Measurements from ENCODE around the gene NRL.
A peak's percentile ranks its signal among the peaks of the same experiment; 100 is the strongest.

Gene NRL

DNA sequence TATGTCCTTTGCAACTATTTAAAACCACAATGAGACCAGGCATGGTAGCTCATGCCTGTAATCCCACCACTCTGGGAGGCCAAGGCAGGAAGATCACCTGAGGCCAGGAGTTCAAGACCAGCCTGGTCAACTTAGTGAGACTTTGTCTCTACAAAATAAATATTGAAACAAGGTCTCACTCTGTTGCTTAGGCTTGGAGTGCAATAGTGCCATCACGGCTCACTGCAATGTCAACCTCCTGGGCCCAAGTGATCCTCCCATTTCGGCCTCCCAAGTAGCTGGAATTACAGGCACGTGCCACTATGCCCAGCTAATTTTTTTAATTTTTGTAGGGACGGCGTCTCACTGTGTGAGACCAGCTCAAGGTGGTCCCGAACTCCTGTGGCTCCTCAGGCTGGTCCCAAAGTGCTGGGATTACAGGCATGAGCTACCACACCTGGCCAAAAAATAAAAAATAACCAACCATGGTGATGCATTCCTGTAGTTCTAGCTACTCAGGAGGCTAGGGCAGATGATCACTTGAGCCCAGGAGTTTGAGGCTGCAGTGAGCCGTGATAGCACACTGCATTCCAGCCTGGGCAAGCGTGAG, 14.8 kb upstream of the NRL start:
- no peak overlapping the region for H3K4me3 ChIP-seq
- peaks cover 5% of the 10 kb centered on the region; the same call in 1 of the 2 replicates for H3K36me3 ChIP-seq
- H4K20me1 ChIP-seq = no peaks in the 10 kb centered on the region
- no peak for TF ChIP-seq Cebpa-rat (IDR thresholded peaks at IDR 0.05)
- peaks cover 47% of the 10 kb centered on the region for H3K4me1 ChIP-seq
- no peak overlapping the region for H3K4me2 ChIP-seq
- H3K27ac ChIP-seq = no peak overlapping the region
- no peaks in the 10 kb centered on the region for H3K27me3 ChIP-seq
- H3K9me3 ChIP-seq = no peaks in the 10 kb centered on the region
- H3K9ac ChIP-seq = no peak overlapping the region

DNA sequence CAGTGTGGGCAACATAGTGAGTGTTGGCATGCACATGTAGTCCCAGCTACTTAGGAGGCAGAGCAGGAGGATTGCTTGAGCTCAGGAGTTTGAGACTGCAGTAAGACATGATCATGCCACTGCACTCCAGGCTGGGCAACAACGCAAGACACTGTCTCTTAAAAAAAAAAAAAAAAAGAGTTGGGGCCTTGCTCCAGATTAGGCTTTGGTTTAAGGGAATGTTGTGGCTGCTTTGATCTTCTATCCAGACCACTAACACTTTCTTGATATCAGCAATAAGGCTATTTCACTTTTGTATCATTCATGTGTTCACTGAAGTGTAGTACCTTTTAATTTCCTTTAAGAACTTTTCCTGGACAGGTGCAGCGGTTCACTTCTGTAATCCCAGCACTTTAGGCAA, 12.9 kb upstream of the NRL start:
- peaks cover 23% of the 10 kb centered on the region for H3K36me3 ChIP-seq
- no peaks in the 10 kb centered on the region for H3K27me3 ChIP-seq
- peak overlapping the region; percentile 41 for H3K4me2 ChIP-seq
- no peak overlapping the region for H3K4me3 ChIP-seq
- no peaks in the 10 kb centered on the region for H4K20me1 ChIP-seq
- TF ChIP-seq Cebpa-rat (IDR thresholded peaks at IDR 0.05) = no peak
- H3K4me1 ChIP-seq = peaks cover 47% of the 10 kb centered on the region
- H3K27ac ChIP-seq = no peak overlapping the region
- H3K9ac ChIP-seq = no peak overlapping the region
- no peaks in the 10 kb centered on the region for H3K9me3 ChIP-seq

DNA sequence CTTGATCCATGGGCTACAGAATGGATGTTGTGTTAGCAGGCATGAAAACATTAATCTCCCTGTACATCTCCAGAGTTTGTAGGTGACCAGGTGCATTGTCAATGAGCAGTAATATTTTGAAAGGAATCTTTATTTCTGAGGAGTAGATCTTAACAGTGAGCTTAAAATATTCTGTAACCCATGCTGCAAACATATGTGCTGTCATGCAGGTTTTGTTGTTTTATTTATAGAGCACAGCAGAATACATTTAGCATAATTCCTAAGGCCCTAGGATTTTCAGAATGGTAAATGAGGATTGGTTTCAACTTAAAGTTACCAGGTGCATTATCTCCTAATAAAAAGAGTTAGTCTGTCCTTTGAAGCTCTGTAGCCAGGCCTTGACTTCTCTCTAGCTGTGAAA, 12.2 kb upstream of the NRL start:
- Histone ChIP-seq H3K27ac (no peak overlapping the region), H3K4me3 (no peak overlapping the region), H3K36me3 (peaks cover 31% of the 10 kb centered on the region), H4K20me1 (no peaks in the 10 kb centered on the region), H3K9ac (no peak overlapping the region), H3K4me2 (peak overlapping the region; percentile 41), H3K27me3 (no peaks in the 10 kb centered on the region), H3K4me1 (peaks cover 42% of the 10 kb centered on the region), H3K9me3 (no peaks in the 10 kb centered on the region)
- TF ChIP-seq Cebpa-rat (IDR thresholded peaks at IDR 0.05) = no peak

DNA sequence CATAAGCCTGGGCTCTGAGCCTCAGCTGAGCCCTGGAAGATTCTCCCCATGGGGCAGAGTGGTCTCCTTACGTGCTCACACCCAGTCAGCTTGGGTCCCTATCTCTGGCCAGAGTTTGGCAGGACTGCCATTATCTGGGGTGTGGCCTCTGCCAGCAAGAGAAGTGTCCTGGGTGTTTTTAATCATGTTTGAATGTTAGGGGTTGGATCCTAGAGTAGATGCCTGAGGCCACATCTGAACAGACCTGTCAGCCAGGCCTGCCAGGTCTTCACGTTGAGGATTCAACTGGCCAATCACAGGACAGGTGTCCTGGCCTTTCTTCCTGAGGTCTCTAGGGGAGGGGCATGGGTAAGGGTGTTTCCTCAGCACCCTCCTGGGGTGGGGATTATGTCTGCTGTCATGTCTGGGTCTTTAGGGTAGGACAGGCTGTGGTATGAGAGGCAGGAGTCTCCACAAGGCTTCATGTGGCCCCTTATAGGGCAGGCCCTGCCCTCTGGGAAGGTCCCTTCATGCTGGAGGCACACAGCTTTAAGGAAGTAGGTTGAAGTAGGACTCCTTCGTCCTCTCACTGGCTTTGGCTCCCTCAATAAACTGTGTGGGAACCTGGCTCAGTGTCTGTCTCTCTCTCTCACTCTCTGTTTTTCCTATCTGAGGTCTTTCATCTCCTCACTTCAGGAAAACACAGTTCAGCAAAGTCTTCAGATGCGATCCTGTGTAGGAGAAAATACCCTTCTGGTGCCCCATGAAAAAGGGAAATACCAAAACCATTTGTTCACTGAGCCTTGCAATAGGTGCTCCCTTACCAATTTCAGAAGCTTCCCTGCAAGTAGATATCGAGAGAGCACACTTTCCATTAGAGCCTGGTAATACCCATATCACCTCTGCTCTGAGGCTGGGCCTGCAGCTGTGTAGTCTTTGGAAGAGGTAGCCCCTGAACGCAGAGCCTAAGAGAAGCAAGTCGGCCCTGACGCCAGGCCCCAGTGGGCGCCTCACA, 9.0 kb upstream of the NRL start:
- Histone ChIP-seq H3K27me3 (no peaks in the 10 kb centered on the region), H3K9ac (no peak overlapping the region), H3K36me3 (peaks cover 63% of the 10 kb centered on the region), H3K4me3 (no peak overlapping the region), H3K27ac (no peak overlapping the region), H3K4me1 (peaks cover 31% of the 10 kb centered on the region), H3K4me2 (no peak overlapping the region), H4K20me1 (no peaks in the 10 kb centered on the region), H3K9me3 (no peaks in the 10 kb centered on the region)
- TF ChIP-seq Cebpa-rat (IDR thresholded peaks at IDR 0.05) = no peak

DNA sequence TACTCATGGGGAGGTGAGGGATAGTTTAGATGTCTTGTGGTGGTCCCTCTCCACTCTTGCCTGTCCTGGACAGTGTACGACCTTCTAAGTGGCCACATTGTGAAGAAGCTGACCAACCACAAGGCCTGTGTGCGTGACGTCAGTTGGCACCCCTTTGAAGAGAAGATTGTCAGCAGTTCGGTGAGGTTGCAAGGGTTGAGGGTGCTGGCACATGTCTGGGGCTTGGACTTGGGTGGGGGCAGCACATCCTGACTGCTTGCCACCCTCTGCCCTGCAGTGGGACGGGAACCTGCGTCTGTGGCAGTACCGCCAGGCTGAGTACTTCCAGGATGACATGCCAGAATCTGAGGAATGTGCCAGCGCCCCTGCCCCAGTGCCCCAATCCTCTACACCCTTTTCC, 8.1 kb upstream of the NRL start:
- Histone ChIP-seq H3K36me3 (peaks cover 71% of the 10 kb centered on the region), H3K4me1 (peaks cover 25% of the 10 kb centered on the region), H3K27ac (no peak overlapping the region), H3K4me2 (no peak overlapping the region), H3K9me3 (no peaks in the 10 kb centered on the region), H3K9ac (no peak overlapping the region), H3K27me3 (no peaks in the 10 kb centered on the region), H4K20me1 (no peaks in the 10 kb centered on the region), H3K4me3 (no peak overlapping the region)
- TF ChIP-seq Cebpa-rat (IDR thresholded peaks at IDR 0.05) = no peak

DNA sequence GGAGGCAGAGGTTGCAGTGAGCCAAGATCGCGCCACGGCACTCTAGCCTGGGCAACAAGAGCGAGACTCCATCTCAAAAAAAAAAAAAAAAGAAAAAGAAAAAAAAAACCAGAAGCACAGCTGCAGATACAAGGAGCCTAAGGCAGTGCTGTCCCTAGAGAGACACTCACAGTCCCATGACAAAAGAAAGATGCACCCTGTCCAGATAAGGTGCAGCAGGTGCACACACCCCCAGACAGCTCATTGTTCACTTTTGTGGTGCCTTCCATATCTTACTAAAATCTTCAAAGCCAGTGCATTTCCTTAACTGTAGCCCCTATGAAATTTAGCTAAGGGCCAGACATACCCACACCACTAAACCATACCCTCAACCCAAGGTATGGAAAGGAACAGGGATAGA, 7.7 kb upstream of the NRL start:
- TF ChIP-seq Cebpa-rat (IDR thresholded peaks at IDR 0.05) = no peak
- H3K4me1 ChIP-seq = peaks cover 20% of the 10 kb centered on the region
- H3K4me3 ChIP-seq = no peak overlapping the region
- peaks cover 76% of the 10 kb centered on the region for H3K36me3 ChIP-seq
- no peaks in the 10 kb centered on the region for H3K27me3 ChIP-seq
- no peaks in the 10 kb centered on the region for H4K20me1 ChIP-seq
- H3K4me2 ChIP-seq = no peak overlapping the region
- H3K9ac ChIP-seq = no peak overlapping the region
- H3K9me3 ChIP-seq = no peaks in the 10 kb centered on the region
- H3K27ac ChIP-seq = no peak overlapping the region

DNA sequence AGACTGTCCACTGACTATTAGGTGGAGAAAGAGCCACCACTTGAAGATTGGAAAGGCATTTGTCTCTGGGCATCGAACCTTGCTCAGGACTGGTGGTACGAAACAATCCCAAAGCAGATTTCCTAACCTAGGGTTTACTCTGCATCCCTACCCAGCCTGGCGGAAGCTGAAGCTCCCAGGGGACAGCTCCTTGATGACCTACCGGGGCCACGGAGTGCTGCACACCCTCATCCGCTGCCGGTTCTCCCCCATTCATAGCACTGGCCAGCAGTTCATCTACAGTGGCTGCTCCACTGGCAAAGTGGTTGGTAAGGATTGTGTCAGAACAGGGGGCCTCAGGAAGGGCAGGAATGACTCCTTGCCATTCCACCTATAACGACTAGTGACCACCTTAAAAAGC, 6.5 kb upstream of the NRL start:
- no peaks in the 10 kb centered on the region for H3K9me3 ChIP-seq
- no peaks in the 10 kb centered on the region for H3K27me3 ChIP-seq
- H3K4me3 ChIP-seq = no peak overlapping the region
- H3K4me2 ChIP-seq = no peak overlapping the region
- H3K9ac ChIP-seq = no peak overlapping the region
- H3K4me1 ChIP-seq = peaks cover 15% of the 10 kb centered on the region
- no peak for TF ChIP-seq Cebpa-rat (IDR thresholded peaks at IDR 0.05)
- no peak overlapping the region for H3K27ac ChIP-seq
- H4K20me1 ChIP-seq = no peaks in the 10 kb centered on the region
- H3K36me3 ChIP-seq = peaks cover 88% of the 10 kb centered on the region

DNA sequence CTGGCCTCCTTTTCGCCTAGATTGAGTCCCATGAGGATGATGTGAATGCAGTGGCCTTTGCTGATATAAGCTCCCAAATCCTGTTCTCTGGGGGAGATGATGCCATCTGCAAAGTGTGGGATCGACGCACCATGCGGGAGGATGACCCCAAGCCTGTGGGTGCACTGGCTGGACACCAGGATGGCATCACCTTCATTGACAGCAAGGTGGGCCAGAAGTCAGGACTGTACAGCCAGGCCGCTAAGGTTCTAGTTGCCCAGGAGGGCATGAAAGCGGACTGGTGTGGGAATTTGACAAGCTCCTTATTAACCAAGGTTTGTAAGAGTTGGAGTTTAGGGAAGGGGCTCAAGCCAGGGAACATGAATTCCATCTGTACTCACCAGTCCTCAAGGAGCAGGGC, 4.9 kb upstream of the NRL start:
- H3K4me2 ChIP-seq = no peak overlapping the region
- peaks cover 15% of the 10 kb centered on the region for H3K4me1 ChIP-seq
- H3K9me3 ChIP-seq = no peaks in the 10 kb centered on the region
- H4K20me1 ChIP-seq = no peaks in the 10 kb centered on the region
- peaks cover 86% of the 10 kb centered on the region for H3K36me3 ChIP-seq
- no peak overlapping the region for H3K27ac ChIP-seq
- no peak for TF ChIP-seq Cebpa-rat (IDR thresholded peaks at IDR 0.05)
- H3K9ac ChIP-seq = no peak overlapping the region
- H3K4me3 ChIP-seq = no peak overlapping the region
- no peaks in the 10 kb centered on the region for H3K27me3 ChIP-seq

DNA sequence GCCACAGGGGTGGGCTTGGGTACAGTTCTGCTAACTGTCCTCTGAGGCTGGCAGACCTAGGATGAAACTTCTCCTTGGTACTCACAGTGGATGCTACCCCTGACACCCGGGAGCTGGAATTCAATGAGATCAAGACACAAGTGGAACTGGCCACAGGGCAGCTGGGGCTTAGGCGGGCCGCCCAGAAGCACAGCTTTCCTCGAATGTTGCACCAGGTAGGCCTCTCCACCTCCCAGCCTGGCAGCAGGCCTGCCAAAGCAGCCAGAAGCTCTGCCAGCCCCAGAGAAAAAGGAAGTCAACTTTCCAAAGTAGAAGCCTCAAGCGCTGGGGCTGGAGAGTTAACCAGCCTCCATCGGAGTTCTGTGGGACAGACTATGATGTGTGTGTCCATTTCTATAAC, 2.4 kb upstream of the NRL start:
- Histone ChIP-seq H3K27me3 (no peaks in the 10 kb centered on the region), H4K20me1 (no peaks in the 10 kb centered on the region), H3K4me2 (no peak overlapping the region; the same call in 1 of the 2 replicates), H3K9ac (0 out of 2 replicates have a peak overlapping the region, but pooled peaks have one; percentile 13), H3K27ac (no peak overlapping the region), H3K9me3 (no peaks in the 10 kb centered on the region), H3K36me3 (peaks cover 61% of the 10 kb centered on the region), H3K4me1 (peaks cover 19% of the 10 kb centered on the region), H3K4me3 (no peak overlapping the region)
- TF ChIP-seq Cebpa-rat (IDR thresholded peaks at IDR 0.05) = no peak

DNA sequence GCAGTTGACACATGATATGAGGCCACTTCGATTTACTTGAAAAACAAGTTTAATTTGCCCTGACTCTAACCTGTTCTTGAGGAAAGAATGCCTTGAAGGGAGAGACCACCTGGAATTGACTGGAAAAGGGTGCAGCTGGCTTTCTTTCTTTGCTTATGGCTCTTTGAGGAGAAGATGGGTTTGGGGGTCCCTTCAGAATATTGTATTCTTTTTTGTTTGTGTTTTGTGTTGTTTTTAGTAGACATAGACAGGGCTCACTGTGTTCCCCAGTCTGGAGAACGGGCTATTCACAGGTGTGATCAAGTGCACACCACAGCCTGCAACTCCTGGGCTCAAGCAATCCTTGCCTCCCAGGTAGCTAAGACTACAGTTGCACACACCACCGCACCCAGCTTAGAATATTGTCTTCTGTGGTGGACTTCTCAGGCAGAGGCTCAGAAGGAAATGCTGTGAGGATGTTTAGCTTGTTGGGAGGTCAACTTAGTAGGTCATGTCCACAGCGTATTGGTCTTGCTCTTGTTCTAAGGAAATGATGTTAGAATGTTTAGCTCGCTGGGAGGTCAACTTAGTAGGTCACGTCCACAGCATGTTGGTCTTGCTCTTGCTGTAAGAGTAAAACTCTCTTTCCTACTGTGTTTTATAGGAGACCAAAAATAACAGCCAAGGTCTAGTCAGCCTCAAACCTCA, 1.5 kb upstream of the NRL start:
- peak overlapping the region; percentile 87 for H3K9ac ChIP-seq
- H3K4me2 ChIP-seq = peak overlapping the region; percentile 93
- H3K27me3 ChIP-seq = no peaks in the 10 kb centered on the region
- no peak for TF ChIP-seq Cebpa-rat (IDR thresholded peaks at IDR 0.05)
- H3K9me3 ChIP-seq = no peaks in the 10 kb centered on the region
- peak overlapping the region; percentile 75 for H3K4me3 ChIP-seq
- H3K27ac ChIP-seq = no peak overlapping the region
- peaks cover 52% of the 10 kb centered on the region for H3K36me3 ChIP-seq
- peaks cover 19% of the 10 kb centered on the region for H3K4me1 ChIP-seq
- H4K20me1 ChIP-seq = no peaks in the 10 kb centered on the region

All from BLaER1 (cell line).